Liver (tissue), 9 donors: ENCODE data around the gene UNC80. TPM values are rescaled to one million over a fixed set of nuclear protein-coding genes. Genes with fewer than 3 reads are reported as not detected.

Experiments used
- DNase-seq: peaks from one replicate; pipeline ENCODE4 v3.0.0-alpha.2; 2017; ENCODE audit warnings: low spot score
- H3K27ac ChIP-seq, 2 donors: one replicate each; pipeline ENCODE4 v1.7.0; 2013; ENCODE audit warnings: inconsistent platforms in 2 of 2, low read length in 2 of 2, control low read depth in 1 of 2, low read depth in 1 of 2, mild to moderate bottlenecking in 1 of 2
- H3K27me3 ChIP-seq, 4 donors: one replicate each; pipeline versions ENCODE4 v1.6.1 to v1.7.0; 2013; ENCODE audit warnings: low read length in 3 of 4, inconsistent platforms in 1 of 4, mild to moderate bottlenecking in 1 of 4, moderate library complexity in 1 of 4; ENCODE audit not compliant: control insufficient read depth in 4 of 4, insufficient read depth in 4 of 4
- H3K36me3 ChIP-seq, 4 donors: one replicate each; pipeline versions ENCODE4 v1.6.1 to v1.7.0; 2013; ENCODE audit warnings: low read length in 3 of 4, mild to moderate bottlenecking in 3 of 4, low read depth in 1 of 4, moderate library complexity in 1 of 4; ENCODE audit not compliant: control insufficient read depth in 4 of 4, insufficient read depth in 3 of 4
- H3K4me1 ChIP-seq, 4 donors: one replicate each; pipeline versions ENCODE4 v1.6.1 to v1.7.0; 2013; ENCODE audit warnings: low read length in 3 of 4, mild to moderate bottlenecking in 3 of 4, moderate library complexity in 1 of 4; ENCODE audit not compliant: control insufficient read depth in 4 of 4, insufficient read depth in 4 of 4
- H3K4me3 ChIP-seq, 3 donors: one replicate each; pipeline versions ENCODE4 v1.6.1 to v1.7.0; 2013; ENCODE audit warnings: low read length in 3 of 3, control low read depth in 1 of 3, low read depth in 1 of 3, mild to moderate bottlenecking in 1 of 3
- H3K9ac ChIP-seq, 2 donors: one replicate each; pipeline ENCODE4 v1.7.0; 2013; ENCODE audit warnings: low read length in 2 of 2, mild to moderate bottlenecking in 2 of 2, moderate library complexity in 2 of 2, control low read depth in 1 of 2, low read depth in 1 of 2
- H3K9me3 ChIP-seq, 4 donors: one replicate each; pipeline versions ENCODE4 v1.6.1 to v1.7.0; 2013; ENCODE audit warnings: low read length in 3 of 4; ENCODE audit not compliant: control insufficient read depth in 4 of 4
- EGR1 ChIP-seq, 2 donors: IDR thresholded peaks; 2 replicates each; pipeline ENCODE4 v1.6.1; 2016 to 2018; ENCODE audit warnings: antibody characterized with exemption in 2 of 2, low read depth in 2 of 2
- FOXA1 ChIP-seq: IDR thresholded peaks from 2 replicates; pipeline ENCODE4 v1.6.1; 2016; ENCODE audit warnings: antibody characterized with exemption
- FOXA2 ChIP-seq: IDR thresholded peaks from 2 replicates; pipeline ENCODE4 v1.6.1; 2016; ENCODE audit warnings: antibody characterized with exemption
- GABPA ChIP-seq, 2 donors: IDR thresholded peaks in 1 of 2; conservative IDR thresholded peaks in 1 of 2; 2 replicates each; pipeline ENCODE4 v1.6.1; 2016; ENCODE audit warnings: antibody characterized with exemption in 2 of 2, mild to moderate bottlenecking in 1 of 2, moderate library complexity in 1 of 2
- HNF4A ChIP-seq, 2 donors: conservative IDR thresholded peaks; 2 replicates each; pipeline ENCODE4 v1.6.1; 2016; ENCODE audit warnings: antibody characterized with exemption in 2 of 2, mild to moderate bottlenecking in 2 of 2
- HNF4G ChIP-seq: IDR thresholded peaks from 2 replicates; pipeline ENCODE4 v1.6.1; 2016; ENCODE audit warnings: antibody characterized with exemption
- JUND ChIP-seq, 2 donors: IDR thresholded peaks; 2 replicates each; pipeline ENCODE4 v1.6.1; 2016; ENCODE audit warnings: antibody characterized with exemption in 2 of 2
- NR2F2 ChIP-seq: IDR thresholded peaks from 2 replicates; pipeline ENCODE4 v1.6.1; 2016; ENCODE audit warnings: antibody characterized with exemption
- RAD21 ChIP-seq, 2 donors: IDR thresholded peaks; 2 replicates each; pipeline ENCODE4 v1.6.1; 2016; ENCODE audit warnings: antibody characterized with exemption in 2 of 2, mild to moderate bottlenecking in 2 of 2
- RXRA ChIP-seq, 2 donors: IDR thresholded peaks; 2 replicates each; pipeline ENCODE4 v1.6.1; 2017 to 2018; ENCODE audit warnings: antibody characterized with exemption in 2 of 2, mild to moderate bottlenecking in 1 of 2
- SP1 ChIP-seq: IDR thresholded peaks from 2 replicates; pipeline ENCODE4 v1.6.1; 2018; ENCODE audit warnings: antibody characterized with exemption, mild to moderate bottlenecking
- TAF1 ChIP-seq: conservative IDR thresholded peaks from 2 replicates; pipeline ENCODE4 v1.6.1; 2016; ENCODE audit warnings: antibody characterized with exemption, mild to moderate bottlenecking
- YY1 ChIP-seq: IDR thresholded peaks from 2 replicates; pipeline ENCODE4 v1.6.1; 2016; ENCODE audit warnings: antibody characterized with exemption, mild to moderate bottlenecking
- WGBS: extraction: QIAGEN DNeasy Blood & Tissue Kit; methylation state at CpG from one replicate; pipeline ENCODE4 v1.1.7; 2013; 5-methylcytosine and 5-hydroxymethylcytosine counted together
- polyA plus RNA-seq, 2 donors: library from polyadenylated mRNA; stranded (reverse) in 1 of 2; unstranded in 1 of 2; fragments of 200-250 nt in 1 of 2; fragments of >200 nt in 1 of 2; fragmentation: Nextera tagmentation in 1 of 2; extraction: Ambion mirVana in 1 of 2; gene quantifications; one replicate each; pipeline versions ENCODE4 v1.2.1 to v1.2.3, GENCODE V29; 2013 to 2015
- total RNA-seq, 2 donors: library from RNA; depleted of rRNA; stranded (reverse); fragments of >200 nt; gene quantifications; one replicate each; pipeline ENCODE4 v1.2.3, GENCODE V29; 2014
- TF ChIP-seq, protein P1 (sequence below): fragments of 150-350 bp; IDR thresholded peaks from 2 replicates; pipeline ENCODE4 v1.5.1; 2017; ENCODE audit warnings: improper control_type of control experiment, low read depth, low read length; ENCODE audit not compliant: missing input control
- TF ChIP-seq, protein P2 (sequence below): IDR thresholded peaks from 2 replicates; pipeline ENCODE4 v1.6.1; 2016; ENCODE audit warnings: antibody characterized with exemption, mild to moderate bottlenecking
- TF ChIP-seq, protein P3 (sequence below): IDR thresholded peaks from 2 replicates; pipeline ENCODE4 v1.6.1; 2016; ENCODE audit warnings: antibody characterized with exemption
- TF ChIP-seq, protein P4 (sequence below): IDR thresholded peaks from 2 replicates; pipeline ENCODE4 v1.6.1; 2016; ENCODE audit warnings: antibody characterized with exemption
- TF ChIP-seq, protein P5 (sequence below): IDR thresholded peaks from 2 replicates; pipeline ENCODE4 v1.6.1; 2016; ENCODE audit warnings: antibody characterized with exemption
- donor health status: healthy.
- donor health status: healthy.
- donor health status: healthy.
- donor health status: healthy.
- donor health status: healthy.

The UNC80 gene
- total and polyA plus RNA-seq, 4 donors: under 0.01 to 0.05 (median 0.02) TPM; not detected in 1

DNA sequence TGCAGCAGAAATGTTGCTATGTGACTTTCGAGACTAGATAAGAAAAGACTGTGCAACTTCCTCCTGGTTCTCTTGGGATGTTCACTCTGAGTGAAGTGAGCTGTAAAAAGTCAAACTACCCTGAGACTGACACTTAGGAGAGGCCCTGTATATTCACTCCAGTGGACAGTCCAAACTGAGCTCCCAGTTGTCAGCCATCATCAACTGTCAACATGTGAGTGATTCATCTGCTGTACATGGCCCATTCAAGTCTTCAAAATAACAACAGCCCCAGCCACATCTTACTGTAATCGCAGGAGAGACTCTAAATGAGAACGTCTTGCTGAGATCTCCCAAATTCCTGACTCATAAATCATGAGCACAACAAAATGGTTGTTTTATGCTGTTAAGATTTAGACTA lies 8.5 kb upstream of the UNC80 start:
- Histone ChIP-seq H3K27me3 (no peaks in the 10 kb centered on the region), H3K36me3 (no peaks in the 10 kb centered on the region), H3K4me1 (no peaks in the 10 kb centered on the region), H3K27ac (no peak overlapping the region), H3K9ac (no peak overlapping the region), H3K4me3 (no peak overlapping the region), H3K9me3 (no peaks in the 10 kb centered on the region)
- TF ChIP-seq, protein P1, sequence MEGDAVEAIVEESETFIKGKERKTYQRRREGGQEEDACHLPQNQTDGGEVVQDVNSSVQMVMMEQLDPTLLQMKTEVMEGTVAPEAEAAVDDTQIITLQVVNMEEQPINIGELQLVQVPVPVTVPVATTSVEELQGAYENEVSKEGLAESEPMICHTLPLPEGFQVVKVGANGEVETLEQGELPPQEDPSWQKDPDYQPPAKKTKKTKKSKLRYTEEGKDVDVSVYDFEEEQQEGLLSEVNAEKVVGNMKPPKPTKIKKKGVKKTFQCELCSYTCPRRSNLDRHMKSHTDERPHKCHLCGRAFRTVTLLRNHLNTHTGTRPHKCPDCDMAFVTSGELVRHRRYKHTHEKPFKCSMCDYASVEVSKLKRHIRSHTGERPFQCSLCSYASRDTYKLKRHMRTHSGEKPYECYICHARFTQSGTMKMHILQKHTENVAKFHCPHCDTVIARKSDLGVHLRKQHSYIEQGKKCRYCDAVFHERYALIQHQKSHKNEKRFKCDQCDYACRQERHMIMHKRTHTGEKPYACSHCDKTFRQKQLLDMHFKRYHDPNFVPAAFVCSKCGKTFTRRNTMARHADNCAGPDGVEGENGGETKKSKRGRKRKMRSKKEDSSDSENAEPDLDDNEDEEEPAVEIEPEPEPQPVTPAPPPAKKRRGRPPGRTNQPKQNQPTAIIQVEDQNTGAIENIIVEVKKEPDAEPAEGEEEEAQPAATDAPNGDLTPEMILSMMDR: no peak
- TF ChIP-seq FOXA2 (no peak), GABPA (IDR thresholded peaks at IDR 0.05 in 1 of 2, conservative IDR thresholded peaks at IDR 0.05 in 1 of 2) (no peak), HNF4A (conservative IDR thresholded peaks at IDR 0.05) (no peak), FOXA1 (no peak), RXRA (IDR thresholded peaks at IDR 0.05) (no peak), SP1 (no peak), HNF4G (no peak), EGR1 (IDR thresholded peaks at IDR 0.05; ENCODE audit: low read depth in 2 of 2) (no peak), RAD21 (IDR thresholded peaks at IDR 0.05) (no peak), YY1 (no peak), TAF1 (no peak), JUND (IDR thresholded peaks at IDR 0.05) (no peak), NR2F2 (no peak)
- TF ChIP-seq, protein P2, sequence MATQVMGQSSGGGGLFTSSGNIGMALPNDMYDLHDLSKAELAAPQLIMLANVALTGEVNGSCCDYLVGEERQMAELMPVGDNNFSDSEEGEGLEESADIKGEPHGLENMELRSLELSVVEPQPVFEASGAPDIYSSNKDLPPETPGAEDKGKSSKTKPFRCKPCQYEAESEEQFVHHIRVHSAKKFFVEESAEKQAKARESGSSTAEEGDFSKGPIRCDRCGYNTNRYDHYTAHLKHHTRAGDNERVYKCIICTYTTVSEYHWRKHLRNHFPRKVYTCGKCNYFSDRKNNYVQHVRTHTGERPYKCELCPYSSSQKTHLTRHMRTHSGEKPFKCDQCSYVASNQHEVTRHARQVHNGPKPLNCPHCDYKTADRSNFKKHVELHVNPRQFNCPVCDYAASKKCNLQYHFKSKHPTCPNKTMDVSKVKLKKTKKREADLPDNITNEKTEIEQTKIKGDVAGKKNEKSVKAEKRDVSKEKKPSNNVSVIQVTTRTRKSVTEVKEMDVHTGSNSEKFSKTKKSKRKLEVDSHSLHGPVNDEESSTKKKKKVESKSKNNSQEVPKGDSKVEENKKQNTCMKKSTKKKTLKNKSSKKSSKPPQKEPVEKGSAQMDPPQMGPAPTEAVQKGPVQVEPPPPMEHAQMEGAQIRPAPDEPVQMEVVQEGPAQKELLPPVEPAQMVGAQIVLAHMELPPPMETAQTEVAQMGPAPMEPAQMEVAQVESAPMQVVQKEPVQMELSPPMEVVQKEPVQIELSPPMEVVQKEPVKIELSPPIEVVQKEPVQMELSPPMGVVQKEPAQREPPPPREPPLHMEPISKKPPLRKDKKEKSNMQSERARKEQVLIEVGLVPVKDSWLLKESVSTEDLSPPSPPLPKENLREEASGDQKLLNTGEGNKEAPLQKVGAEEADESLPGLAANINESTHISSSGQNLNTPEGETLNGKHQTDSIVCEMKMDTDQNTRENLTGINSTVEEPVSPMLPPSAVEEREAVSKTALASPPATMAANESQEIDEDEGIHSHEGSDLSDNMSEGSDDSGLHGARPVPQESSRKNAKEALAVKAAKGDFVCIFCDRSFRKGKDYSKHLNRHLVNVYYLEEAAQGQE: no peak
- TF ChIP-seq, protein P3, sequence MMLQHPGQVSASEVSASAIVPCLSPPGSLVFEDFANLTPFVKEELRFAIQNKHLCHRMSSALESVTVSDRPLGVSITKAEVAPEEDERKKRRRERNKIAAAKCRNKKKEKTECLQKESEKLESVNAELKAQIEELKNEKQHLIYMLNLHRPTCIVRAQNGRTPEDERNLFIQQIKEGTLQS: no peak
- TF ChIP-seq, protein P4, sequence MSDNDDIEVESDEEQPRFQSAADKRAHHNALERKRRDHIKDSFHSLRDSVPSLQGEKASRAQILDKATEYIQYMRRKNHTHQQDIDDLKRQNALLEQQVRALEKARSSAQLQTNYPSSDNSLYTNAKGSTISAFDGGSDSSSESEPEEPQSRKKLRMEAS: no peak
- TF ChIP-seq, protein P5, sequence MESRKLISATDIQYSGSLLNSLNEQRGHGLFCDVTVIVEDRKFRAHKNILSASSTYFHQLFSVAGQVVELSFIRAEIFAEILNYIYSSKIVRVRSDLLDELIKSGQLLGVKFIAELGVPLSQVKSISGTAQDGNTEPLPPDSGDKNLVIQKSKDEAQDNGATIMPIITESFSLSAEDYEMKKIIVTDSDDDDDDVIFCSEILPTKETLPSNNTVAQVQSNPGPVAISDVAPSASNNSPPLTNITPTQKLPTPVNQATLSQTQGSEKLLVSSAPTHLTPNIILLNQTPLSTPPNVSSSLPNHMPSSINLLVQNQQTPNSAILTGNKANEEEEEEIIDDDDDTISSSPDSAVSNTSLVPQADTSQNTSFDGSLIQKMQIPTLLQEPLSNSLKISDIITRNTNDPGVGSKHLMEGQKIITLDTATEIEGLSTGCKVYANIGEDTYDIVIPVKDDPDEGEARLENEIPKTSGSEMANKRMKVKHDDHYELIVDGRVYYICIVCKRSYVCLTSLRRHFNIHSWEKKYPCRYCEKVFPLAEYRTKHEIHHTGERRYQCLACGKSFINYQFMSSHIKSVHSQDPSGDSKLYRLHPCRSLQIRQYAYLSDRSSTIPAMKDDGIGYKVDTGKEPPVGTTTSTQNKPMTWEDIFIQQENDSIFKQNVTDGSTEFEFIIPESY: no peak
- no peak for DNase-seq
- 60% methylated on average over 3 of the region's 3 CpGs for WGBS
